Umbilical cord (tissue), 1 donor: Measurements from ENCODE around the gene PSME3IP1. TPM values are rescaled to one million over a fixed set of nuclear protein-coding genes. Genes with fewer than 3 reads are reported as not detected.

ENCODE experiments used
- total RNA-seq: library from RNA; depleted of rRNA; stranded (reverse); fragments of >200 nt; gene quantifications from one replicate; pipeline ENCODE4 v1.2.3, GENCODE V29; 2014; ENCODE audit warnings: low replicate concordance; ENCODE audit not compliant: insufficient read depth

PSME3IP1 gene
- total RNA-seq, 1 donor from 2014 or later, result 29.1 TPM

Other genes with a start within 250 kb of the PSME3IP1 start
- not detected for gene CETP, start 224.1 kb downstream of the PSME3IP1 start, total RNA-seq
- 15.9 TPM for gene NLRC5, start 196.5 kb downstream of the PSME3IP1 start, total RNA-seq
- 23.1 TPM for gene CPNE2, start 93.5 kb downstream of the PSME3IP1 start, total RNA-seq
- 63.8 TPM for gene RSPRY1, start 290 bp upstream of the PSME3IP1 start, total RNA-seq
- gene ARL2BP, start 59.2 kb upstream of the PSME3IP1 start, total RNA-seq, result 59.2 TPM
- 0.24 TPM for gene PLLP, start 98.6 kb upstream of the PSME3IP1 start, total RNA-seq
- 1.4 TPM for gene CCL22, start 172.7 kb upstream of the PSME3IP1 start, total RNA-seq
- 1.2 TPM for gene CX3CL1, start 186.5 kb upstream of the PSME3IP1 start, total RNA-seq
- gene CCL17, start 218.7 kb upstream of the PSME3IP1 start, total RNA-seq, result not detected